ENCODE measurements around the gene UIMC1.
"Not testable (repeated sequence)": the region's sequence is repeated elsewhere in the genome, so short reads cannot be mapped to it uniquely, and the experiment has no call there.

Gene UIMC1

DNA sequence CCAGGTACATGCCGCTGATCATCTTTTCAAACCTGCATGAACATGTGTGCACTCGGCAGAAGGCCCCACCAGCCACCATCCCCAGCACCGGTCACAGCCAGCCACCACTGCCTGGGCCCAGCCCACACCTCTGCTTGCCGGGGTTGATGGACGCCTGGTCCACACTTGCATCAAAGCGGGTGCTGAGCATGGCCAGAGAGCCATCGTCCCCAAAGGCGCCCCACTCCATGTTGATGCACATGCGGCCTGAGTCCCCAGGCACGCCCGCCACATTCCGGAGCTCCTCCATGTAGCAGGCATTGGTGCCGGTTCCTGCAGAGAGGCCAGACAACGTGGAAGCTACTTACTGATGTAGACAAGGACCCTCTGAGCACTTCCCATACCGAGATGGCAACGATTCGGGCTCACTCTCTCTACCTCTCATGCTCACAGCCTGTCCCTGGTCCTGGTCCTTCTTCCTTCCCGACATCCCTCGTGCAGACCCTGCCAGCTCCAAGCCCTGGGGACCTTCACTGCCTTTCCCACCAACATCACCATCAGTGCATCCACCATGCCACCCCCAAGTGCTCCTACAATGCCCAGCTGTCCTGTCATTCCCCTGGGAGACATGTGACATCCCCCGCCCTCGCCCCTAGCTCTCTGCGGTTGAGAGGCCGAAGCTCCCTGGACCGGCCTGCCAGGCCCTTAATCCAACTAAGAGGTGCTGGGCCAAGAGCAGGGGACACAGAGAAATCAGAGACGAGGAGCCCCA, 124.6 kb downstream of the UIMC1 start:
- no peak for DNase-seq

GRCh38 chr5:176881021-176881749, 125.4 kb downstream of the UIMC1 start:
- DNase-seq = no peak

- no peak for DNase-seq
Observed at GRCh38 chr5:176880366-176881020, 126.1 kb downstream of the UIMC1 start.

DNA sequence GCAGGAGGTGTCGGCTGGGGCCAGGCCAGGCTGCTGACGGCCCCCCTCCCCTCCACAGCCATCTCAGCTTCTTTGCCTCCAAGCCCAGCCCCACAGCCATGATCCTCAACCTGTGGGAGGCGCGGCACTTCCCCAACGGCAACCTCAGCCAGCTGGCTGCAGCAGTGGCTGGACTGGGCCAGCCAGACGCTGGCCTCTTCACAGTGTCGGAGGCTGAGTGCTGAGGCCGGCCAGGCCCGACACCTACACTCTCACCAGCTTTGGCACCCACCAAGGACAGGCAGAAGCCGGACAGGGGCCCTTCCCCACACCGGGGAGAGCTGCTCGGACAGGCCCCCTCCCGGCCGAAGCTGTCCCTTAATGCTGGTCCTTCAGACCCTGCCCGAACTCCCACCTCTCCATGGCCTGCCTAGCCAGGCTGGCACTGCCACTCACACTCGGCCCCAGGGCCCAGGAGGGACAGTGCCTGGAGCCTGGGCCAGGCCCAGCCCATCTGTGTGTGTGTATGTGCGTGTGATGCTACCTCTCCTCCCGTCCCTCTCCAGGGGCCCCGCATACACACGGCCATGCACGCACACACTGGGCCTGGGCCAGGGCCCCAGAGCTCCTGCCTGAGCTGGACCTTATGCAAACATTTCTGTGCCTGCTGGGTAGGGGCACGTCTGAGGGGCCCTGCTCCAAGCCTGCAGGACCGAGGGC, 126.8 kb downstream of the UIMC1 start:
- DNase-seq = no peak

DNA sequence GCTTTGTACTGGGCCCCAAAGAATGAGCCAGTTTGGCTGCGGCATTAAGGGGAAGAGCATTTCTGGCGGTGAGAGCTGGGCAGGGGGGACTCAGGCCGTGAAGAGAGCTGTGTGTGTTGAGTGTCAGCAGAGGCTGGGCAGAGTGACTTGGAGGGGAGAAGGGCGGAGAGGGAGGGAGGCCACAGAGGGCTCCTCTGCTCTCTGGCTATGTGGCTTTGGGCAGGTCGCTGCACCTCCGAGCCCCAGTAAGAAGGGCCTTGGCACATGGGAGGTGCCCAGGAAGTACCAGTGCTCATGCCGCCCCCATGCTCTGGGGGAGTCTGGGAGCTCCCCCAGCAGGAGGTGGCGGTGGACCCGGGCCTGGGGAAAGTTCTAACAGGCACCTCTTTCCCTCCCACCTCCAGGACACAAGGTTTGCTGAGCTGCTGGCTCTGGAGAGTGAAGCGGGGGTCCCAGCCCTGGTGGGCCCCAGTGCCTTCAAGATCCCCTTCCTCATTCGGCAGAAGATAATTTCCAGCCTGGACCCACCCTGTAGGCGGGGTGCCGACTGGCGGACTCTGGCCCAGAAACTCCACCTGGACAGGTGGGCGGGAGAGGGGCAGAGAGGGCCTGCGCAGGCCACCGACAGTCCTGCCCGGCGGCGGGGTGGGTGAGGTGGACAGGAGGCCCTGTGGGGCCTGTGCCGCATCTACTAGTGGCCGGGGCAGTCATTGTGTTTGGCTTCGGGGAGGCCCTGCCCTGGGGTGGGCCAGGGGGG, 127.5 kb downstream of the UIMC1 start:
- no peak for DNase-seq

DNA sequence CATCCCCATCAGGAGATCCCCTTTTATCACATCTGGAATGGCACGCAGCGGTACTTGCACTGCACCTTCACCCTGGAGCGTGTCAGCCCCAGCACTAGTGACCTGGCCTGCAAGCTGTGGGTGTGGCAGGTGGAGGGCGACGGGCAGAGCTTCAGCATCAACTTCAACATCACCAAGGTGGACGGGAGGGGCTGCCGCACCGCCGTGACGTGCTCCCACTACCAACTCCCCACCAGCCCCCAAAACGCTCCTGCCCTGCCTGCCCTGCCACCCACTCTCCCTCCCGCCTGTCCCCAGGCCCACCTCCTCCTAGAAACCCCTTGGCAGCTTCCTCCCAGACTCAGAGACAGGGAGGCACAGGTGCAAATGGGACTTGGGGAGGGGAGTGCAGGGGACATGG, 128.1 kb downstream of the UIMC1 start:
- no peak for DNase-seq

DNA sequence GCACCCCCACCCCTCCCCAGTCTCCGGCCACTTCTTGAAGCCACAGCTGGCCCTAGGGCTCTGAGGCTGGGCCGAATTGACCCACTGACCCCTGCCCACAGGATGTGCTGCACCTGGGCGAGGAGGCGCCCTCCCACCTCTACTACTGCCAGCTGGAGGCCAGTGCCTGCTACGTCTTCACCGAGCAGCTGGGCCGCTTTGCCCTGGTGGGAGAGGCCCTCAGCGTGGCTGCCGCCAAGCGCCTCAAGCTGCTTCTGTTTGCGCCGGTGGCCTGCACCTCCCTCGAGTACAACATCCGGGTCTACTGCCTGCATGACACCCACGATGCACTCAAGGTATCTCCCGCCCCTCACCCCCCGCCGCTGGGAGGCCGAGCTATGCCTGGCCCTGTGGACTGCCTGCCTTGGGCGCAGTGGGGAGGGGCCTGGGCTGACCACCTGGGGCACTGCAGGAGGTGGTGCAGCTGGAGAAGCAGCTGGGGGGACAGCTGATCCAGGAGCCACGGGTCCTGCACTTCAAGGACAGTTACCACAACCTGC, 128.7 kb downstream of the UIMC1 start:
- no peak for DNase-seq

- no peak for DNase-seq
Observed at GRCh38 chr5:176876506-176877431, 129.8 kb downstream of the UIMC1 start.

GRCh38 chr5:176875783-176876505, 130.6 kb downstream of the UIMC1 start:
- no peak for DNase-seq

GRCh38 chr5:176875014-176875550, 131.5 kb downstream of the UIMC1 start:
- no peak for DNase-seq

DNA sequence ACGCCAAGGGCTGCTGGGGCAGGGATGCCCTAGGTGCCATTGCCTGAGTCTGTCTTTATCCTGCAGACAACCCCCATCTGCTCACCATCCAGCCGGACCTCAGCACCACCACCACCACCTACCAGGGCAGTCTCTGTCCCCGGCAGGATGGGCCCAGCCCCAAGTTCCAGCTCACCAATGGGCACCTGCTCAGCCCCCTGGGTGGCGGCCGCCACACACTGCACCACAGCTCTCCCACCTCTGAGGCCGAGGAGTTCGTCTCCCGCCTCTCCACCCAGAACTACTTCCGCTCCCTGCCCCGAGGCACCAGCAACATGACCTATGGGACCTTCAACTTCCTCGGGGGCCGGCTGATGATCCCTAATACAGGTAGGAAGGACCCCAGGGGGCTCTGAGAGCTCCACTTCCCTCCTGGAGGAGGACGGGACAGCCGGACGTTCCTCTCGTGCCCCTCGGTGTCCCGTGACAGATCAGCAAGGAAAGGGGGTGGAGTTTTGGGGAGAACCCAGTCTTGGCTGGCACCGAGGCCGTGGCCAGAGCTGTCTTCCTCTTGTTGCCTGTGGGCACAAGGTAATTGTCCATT, 132.3 kb downstream of the UIMC1 start:
- no peak for DNase-seq

DNA sequence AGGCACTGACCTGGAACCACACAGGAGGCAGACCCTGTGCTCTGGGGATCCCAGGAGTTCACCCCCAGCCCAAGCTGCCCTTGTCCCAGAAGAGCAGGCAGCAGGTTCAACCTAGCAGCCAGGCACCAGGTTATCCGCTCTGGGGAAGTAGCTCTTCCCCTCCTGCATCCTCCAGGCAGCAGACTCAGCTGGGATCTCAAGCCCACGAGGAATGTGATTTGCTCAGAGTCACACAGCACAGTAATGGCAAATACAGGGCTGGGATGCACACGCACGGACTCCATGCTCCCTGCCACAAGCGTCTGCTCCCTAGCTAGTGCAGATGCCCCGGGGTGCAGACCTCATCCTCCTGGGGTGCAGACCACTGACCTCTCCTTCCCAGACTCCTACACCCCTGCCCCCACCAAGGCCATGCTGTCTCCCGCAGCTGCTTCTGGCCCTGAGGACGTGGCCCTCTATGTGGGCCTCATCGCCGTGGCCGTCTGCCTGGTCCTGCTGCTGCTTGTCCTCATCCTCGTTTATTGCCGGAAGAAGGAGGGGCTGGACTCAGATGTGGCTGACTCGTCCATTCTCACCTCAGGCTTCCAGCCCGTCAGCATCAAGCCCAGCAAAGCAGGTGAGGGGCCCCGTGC, 132.9 kb downstream of the UIMC1 start:
- DNase-seq = no peak

DNA sequence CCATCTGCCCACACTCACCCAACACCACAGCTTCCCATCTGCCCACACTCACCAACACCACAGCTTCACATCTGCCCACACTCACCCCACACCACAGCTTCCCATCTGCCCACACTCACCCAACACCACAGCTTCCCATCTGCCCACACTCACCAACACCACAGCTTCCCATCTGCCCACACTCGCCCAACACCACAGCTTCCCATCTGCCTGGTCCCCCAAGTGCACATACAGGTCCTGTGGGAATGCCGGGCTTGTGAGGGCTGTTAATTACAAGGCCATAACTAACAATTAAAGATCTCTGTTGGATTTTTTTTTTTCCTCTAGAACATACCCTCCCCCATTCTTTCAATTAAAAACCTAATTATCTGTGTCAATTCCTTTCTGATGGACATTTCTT, 133.6 kb downstream of the UIMC1 start:
- DNase-seq = not testable (repeated sequence)

DNA sequence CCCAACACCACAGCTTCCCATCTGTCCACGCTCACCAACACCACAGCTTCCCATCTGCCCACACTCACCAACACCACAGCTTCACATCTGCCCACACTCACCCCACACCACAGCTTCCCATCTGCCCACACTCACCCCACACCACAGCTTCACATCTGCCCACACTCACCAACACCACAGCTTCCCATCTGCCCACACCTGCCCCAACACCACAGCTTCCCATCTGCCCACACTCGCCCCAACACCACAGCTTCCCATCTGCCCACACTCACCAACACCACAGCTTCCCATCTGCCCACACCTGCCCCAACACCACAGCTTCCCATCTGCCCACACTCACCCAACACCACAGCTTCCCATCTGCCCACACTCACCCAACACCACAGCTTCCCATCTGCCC, 134.0 kb downstream of the UIMC1 start:
- DNase-seq = not testable (repeated sequence)

GRCh38 chr5:176870644-176871043, 135.9 kb downstream of the UIMC1 start:
- DNase-seq = not testable (repeated sequence)

GRCh38 chr5:176870110-176870591, 136.4 kb downstream of the UIMC1 start:
- no peak for DNase-seq

DNA sequence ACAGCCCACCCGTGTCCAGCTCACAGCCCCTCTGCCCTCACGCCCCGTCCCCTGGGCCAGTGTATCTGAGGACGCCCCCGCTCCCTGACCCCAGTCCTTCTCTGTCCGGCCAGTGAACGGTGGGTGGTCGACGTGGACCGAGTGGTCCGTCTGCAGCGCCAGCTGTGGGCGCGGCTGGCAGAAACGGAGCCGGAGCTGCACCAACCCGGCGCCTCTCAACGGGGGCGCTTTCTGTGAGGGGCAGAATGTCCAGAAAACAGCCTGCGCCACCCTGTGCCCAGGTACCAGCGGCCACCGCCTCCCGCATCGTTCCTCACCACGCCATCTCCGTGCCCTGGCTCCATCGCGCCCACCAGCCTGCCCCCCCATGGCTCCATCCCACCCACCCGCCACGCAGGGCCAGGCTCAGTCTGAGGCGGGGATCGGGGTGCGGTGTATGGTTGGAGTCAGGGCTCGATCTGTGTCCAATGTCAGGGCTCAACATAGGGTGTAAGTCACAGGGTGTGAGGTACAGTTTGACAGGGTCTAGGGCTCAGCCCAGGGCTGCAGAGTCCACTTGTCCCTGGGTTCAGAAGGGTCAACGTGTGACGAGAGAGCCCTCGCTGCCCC, 137.0 kb downstream of the UIMC1 start:
- DNase-seq = no peak

DNA sequence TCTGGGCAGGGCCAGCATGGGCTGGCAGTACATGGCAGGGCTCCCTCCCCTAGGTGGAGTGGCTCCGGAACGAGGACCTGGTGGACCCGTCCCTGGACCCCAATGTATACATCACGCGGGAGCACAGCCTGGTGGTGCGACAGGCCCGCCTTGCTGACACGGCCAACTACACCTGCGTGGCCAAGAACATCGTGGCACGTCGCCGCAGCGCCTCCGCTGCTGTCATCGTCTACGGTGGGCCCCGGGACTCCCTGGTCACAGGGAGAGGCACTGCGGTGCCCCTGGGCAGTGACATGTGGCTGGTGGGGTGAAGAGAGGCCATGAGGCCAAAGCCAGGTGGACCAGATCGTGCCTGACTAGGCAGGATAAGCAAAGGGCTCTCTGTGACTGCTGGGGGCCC, 137.8 kb downstream of the UIMC1 start:
- no peak for DNase-seq

- DNase-seq = no peak
Observed at GRCh38 chr5:176868126-176868525, 138.5 kb downstream of the UIMC1 start.

Measured in NCI-H446 treated with DMSO at 0.1 percent for 48 hours (cell line).